Thoracic aorta (tissue), 2 donors: ENCODE measurements around the gene HSPA12B. TPM values are rescaled to one million over a fixed set of nuclear protein-coding genes. Genes with fewer than 3 reads are reported as not detected.

Experiments used
- ATAC-seq: fragments of 150-250 bp; one replicate; pipeline ENCODE4 v1.8.0; 2017; ENCODE audit warnings: low read depth; ENCODE audit not compliant: insufficient number of reproducible peaks, low FRiP score
- DNase-seq: peaks from one replicate; pipeline ENCODE4 v3.0.0-alpha.2; 2020; ENCODE audit warnings: low spot score
- H3K27ac ChIP-seq, 2 donors: fragments of 200-600 bp; sonication (generic); 1 replicate in 1 of 2; 2 replicates in 1 of 2; pipeline ENCODE4 v1.5.1; 2016; ENCODE audit warnings: mild to moderate bottlenecking in 2 of 2, moderate library complexity in 2 of 2
- H3K27me3 ChIP-seq: fragments of 200-600 bp; sonication (generic); replicated peaks from 2 replicates; pipeline ENCODE4 v1.6.0; 2016; ENCODE audit warnings: mild to moderate bottlenecking; ENCODE audit not compliant: insufficient read depth
- H3K36me3 ChIP-seq: fragments of 200-600 bp; sonication (generic); one replicate; pipeline ENCODE4 v1.5.1; 2016
- H3K4me1 ChIP-seq, 2 donors: fragments of 200-600 bp; sonication (generic); 1 replicate in 1 of 2; 2 replicates in 1 of 2; pipeline versions ENCODE4 v1.5.1 to v1.6.0; 2016; ENCODE audit warnings: low read depth in 2 of 2, mild to moderate bottlenecking in 1 of 2; ENCODE audit not compliant: control insufficient read depth in 1 of 2
- H3K4me3 ChIP-seq: fragments of 200-600 bp; sonication (generic); 2 replicates; pipeline ENCODE4 v1.5.1; 2016; ENCODE audit warnings: mild to moderate bottlenecking
- H3K9me3 ChIP-seq: fragments of 200-600 bp; sonication (generic); 2 replicates; pipeline ENCODE4 v1.5.1; 2016
- total RNA-seq, 2 donors: library from RNA; depleted of rRNA; stranded (reverse); fragments of >200 nt; gene quantifications; one replicate each; pipeline versions ENCODE4 v1.1.0 to v1.2.3, GENCODE V29; 2016
- TF ChIP-seq, protein P1 (sequence below): fragments of 200-600 bp; sonication (generic); IDR thresholded peaks from one replicate; pipeline ENCODE4 v1.5.1; 2019; ENCODE audit warnings: antibody characterized with exemption

HSPA12B gene
- total RNA-seq, 2 donors from 2014 or later = 4.6 to 6.5 TPM

DNA sequence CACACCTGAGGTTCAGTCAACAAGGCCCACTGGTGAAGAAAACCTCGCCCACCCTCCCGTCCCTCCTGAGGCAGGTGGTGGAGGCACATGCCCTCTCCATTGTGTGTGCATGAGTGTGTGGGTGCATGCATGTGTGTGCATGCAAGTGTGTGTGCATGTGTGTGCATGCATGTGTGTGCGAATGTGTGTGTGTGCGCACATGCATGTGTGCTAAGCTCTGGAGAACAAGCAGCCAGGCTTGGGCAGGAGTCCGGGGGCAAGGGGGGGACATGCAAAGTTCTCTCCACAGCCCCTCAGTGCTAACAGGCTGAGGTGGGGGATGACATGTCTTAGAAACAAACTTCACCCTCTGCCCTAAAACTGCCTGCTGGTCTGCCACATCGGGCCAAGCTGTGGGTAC is 3.1 kb upstream of the HSPA12B start:
- Histone ChIP-seq H3K27ac (no peak overlapping the region), H3K27me3 (no peaks in the 10 kb centered on the region)

DNA sequence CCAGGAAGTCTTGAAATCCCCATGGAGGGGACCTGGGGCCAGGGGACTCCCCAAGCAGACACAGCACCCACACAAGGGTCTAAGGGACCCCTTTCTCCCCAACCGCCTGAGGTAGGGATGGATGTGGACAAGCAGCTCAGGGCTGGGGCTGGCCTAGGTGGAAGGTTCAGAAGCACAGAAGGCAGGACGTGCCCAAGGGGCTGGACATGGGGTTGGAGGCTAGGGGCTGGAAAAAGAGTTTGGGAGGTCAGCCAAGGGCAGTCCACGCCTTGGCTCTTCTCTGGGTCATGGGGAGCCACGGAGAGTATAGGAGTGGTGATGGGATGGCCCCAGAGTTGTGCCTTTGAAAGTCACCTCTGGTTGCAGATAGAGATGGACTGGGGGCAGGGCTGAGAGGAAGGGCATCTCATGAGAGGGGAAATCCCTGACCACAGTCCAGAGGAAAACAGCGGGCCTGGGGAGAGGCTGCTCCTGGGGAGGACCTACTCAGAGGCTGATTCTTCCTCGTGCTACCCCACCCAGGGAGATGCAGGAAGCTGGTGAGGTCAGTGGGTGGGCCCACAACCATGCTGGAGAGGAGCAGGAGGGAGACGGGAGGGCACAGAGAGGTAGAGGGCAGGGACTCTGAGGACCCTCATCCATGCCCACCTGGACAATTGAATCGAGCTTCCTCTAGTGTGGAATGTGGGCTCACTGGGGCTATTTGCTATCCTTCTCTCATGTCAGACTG is 2.5 kb upstream of the HSPA12B start:
- DNase-seq (no peak), ATAC-seq (no peak)
- Histone ChIP-seq H3K27ac (no peak overlapping the region), H3K9me3 (no peaks in the 10 kb centered on the region), H3K27me3 (no peaks in the 10 kb centered on the region), H3K4me1 (no peaks in the 10 kb centered on the region), H3K36me3 (no peaks in the 10 kb centered on the region), H3K4me3 (no peak overlapping the region)
- TF ChIP-seq, protein P1, sequence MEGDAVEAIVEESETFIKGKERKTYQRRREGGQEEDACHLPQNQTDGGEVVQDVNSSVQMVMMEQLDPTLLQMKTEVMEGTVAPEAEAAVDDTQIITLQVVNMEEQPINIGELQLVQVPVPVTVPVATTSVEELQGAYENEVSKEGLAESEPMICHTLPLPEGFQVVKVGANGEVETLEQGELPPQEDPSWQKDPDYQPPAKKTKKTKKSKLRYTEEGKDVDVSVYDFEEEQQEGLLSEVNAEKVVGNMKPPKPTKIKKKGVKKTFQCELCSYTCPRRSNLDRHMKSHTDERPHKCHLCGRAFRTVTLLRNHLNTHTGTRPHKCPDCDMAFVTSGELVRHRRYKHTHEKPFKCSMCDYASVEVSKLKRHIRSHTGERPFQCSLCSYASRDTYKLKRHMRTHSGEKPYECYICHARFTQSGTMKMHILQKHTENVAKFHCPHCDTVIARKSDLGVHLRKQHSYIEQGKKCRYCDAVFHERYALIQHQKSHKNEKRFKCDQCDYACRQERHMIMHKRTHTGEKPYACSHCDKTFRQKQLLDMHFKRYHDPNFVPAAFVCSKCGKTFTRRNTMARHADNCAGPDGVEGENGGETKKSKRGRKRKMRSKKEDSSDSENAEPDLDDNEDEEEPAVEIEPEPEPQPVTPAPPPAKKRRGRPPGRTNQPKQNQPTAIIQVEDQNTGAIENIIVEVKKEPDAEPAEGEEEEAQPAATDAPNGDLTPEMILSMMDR = no peak

More for the DNA sequence above, 3.1 kb upstream of the HSPA12B start:
- Histone ChIP-seq H3K9me3 (no peaks in the 10 kb centered on the region), H3K36me3 (no peaks in the 10 kb centered on the region), H3K4me1 (no peaks in the 10 kb centered on the region), H3K4me3 (no peak overlapping the region)
- DNase-seq = no peak
- ATAC-seq = no peak
- TF ChIP-seq, protein P1 = no peak

DNA sequence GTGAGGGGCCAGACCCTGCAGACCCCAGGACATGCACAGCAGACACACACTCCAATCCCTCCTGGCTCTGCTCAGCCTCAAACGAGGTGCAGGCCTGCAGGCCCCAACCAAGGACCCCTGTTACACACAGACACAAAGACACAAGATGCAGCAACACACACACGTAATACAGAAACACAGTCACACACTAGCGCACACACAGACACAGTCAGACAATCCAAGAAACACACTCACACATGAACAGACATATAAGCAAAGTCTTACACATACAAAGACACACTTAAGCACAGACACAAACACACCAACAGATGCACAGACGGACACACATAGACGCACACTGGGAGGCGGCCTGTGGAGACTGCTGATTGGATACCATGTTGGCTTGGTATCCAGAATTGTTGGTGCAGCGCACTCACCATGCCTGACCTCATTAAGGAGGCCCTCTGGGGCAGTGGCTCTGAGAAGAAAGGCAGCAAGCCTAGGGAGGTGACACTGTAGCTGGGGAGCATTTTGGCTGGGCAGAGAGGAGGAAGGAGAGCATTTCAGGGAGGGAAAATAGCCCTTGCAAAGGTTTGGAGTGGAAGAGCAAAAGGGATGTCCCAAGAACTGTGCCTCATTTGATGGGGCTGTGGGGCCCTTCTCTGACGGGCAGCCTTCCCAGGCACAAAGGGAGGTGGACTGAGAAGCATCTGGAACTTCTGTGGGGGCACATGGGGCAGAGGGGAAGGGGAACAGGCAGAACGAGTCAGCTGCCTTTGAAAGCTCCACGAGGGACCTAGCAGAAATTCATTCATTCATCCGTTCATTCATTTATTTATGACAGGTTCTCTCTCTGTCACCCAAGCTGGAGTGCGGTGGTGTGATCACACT is 1.4 kb upstream of the HSPA12B start:
- Histone ChIP-seq H3K27me3 (no peaks in the 10 kb centered on the region), H3K27ac (no peak overlapping the region), H3K36me3 (no peaks in the 10 kb centered on the region), H3K9me3 (no peaks in the 10 kb centered on the region), H3K4me3 (no peak overlapping the region), H3K4me1 (no peaks in the 10 kb centered on the region)
- ATAC-seq = no peak
- DNase-seq = no peak
- TF ChIP-seq, protein P1 = no peak

DNA sequence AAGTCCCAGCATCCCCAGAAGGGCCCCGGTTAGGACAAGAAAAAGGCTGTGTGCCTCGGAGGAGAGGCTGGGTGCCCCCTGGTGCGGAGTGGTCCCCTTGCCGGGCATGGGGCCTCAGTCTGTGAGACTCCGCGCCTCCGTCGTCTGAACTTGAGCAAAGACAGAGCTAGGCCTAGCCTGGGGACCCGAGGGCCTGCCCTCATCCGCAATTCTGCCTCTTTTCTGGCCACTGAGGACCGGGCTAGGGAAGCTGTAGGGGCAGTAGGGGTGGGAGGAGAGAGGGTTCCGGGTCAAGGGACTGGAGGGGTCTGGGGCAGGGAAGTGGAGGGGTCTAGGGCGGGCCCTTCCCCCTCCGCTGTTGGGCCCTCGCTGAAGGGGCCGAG is 550 bp upstream of the HSPA12B start:
- H3K4me3 ChIP-seq = no peak overlapping the region

More for the DNA sequence above, 550 bp upstream of the HSPA12B start:
- DNase-seq (no peak), ATAC-seq (no peak)
- Histone ChIP-seq H3K9me3 (no peaks in the 10 kb centered on the region), H3K4me1 (no peaks in the 10 kb centered on the region), H3K27ac (no peak overlapping the region), H3K27me3 (no peaks in the 10 kb centered on the region), H3K36me3 (no peaks in the 10 kb centered on the region)
- TF ChIP-seq, protein P1 = no peak
